ENCODE data around the gene WASHC2A.
"Not testable (repeated sequence)": the region's sequence is repeated elsewhere in the genome, so short reads cannot be mapped to it uniquely, and the experiment has no call there.

- not testable (repeated sequence) for TF ChIP-seq CTCF (IDR thresholded peaks at IDR 0.05); EZH2 (IDR thresholded peaks at IDR 0.05; ENCODE audit: borderline replicate concordance, insufficient read depth, low read depth, low read length, poor library complexity, severe bottlenecking)
These were observed 9.0 kb upstream of the WASHC2A start for GRCh38 chr10:50058727-50059126.

All from B cell (primary cell).